Muscle of leg (tissue), 11 donors: ENCODE data around the gene PGPEP1. TPM values are rescaled to one million over a fixed set of nuclear protein-coding genes. Genes with fewer than 3 reads are reported as not detected.
A peak's percentile ranks its signal among the peaks of the same experiment; 100 is the strongest.

Experiments used
- DNase-seq: peaks from one replicate; pipeline ENCODE4 v3.0.0; 2013
- H3K27ac ChIP-seq: one replicate; pipeline ENCODE4 v1.5.1; 2013; ENCODE audit warnings: mild to moderate bottlenecking, low read length, control low read depth
- H3K27me3 ChIP-seq: one replicate; pipeline ENCODE4 v1.6.1; 2013; ENCODE audit warnings: low read length; ENCODE audit not compliant: control insufficient read depth, insufficient read depth
- H3K36me3 ChIP-seq: one replicate; pipeline ENCODE4 v1.6.1; 2013; ENCODE audit warnings: low read length; ENCODE audit not compliant: control insufficient read depth, insufficient read depth
- H3K4me1 ChIP-seq: one replicate; pipeline ENCODE4 v1.6.1; 2013; ENCODE audit warnings: low read length; ENCODE audit not compliant: control insufficient read depth, insufficient read depth
- H3K4me3 ChIP-seq: one replicate; pipeline ENCODE4 v1.5.1; 2013; ENCODE audit warnings: low read length, control low read depth
- H3K9me3 ChIP-seq: replicated peaks from 2 replicates; pipeline ENCODE4 v1.6.1; 2013; ENCODE audit warnings: low read depth, low read length; ENCODE audit not compliant: control insufficient read depth
- WGBS: methylation state at CpG from one replicate; pipeline ENCODE4 v1.1.5; 2013; ENCODE audit warnings: missing lambda C conversion rate; ENCODE audit not compliant: insufficient coverage; 5-methylcytosine and 5-hydroxymethylcytosine counted together
- polyA plus RNA-seq, 8 donors: library from polyadenylated mRNA; unstranded; fragments of 120-200 nt; gene quantifications; one replicate each; pipeline versions ENCODE4 v1.2.1 to v1.2.3, GENCODE V29; 2013; ENCODE audit warnings: inconsistent platforms in 1 of 8, low replicate concordance in 1 of 8; ENCODE audit not compliant: insufficient read length in 8 of 8, insufficient read depth in 1 of 8
- total RNA-seq: library from RNA; stranded (reverse); fragments of 120-200 nt; gene quantifications from one replicate; pipeline ENCODE4 v1.2.4, GENCODE V29; 2013

PGPEP1 gene
- total and polyA plus RNA-seq, 9 donors, result 7.7 to 14.9 (median 9.5) TPM

- WGBS, result 8% methylated on average over 2 of the region's 4 CpGs
- no peak overlapping the region for H3K4me3 ChIP-seq
These were observed 43.1 kb upstream of the PGPEP1 start for GRCh38 chr19:18297308-18297707.

DNA sequence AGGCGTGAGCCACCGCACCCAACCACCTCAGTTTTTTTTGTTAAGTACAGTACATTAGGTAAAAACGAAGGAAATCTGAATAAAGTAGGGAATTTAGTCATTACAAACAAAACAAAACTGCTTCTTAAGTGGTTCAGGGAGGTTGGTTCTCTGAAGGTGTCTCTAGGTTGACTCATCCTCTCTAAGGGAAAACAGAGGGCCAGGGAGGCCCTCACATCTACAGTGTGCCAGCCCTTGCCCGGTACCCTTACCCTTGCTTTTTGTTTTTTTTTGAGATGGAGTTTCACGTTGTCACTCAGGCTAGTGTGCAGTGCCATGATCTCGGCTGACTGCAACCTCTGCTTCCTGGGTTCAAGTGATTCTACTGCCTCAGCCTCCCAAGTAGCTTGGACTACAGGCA lies 41.8 kb upstream of the PGPEP1 start:
- H3K9me3 ChIP-seq, result no peaks in the 10 kb centered on the region
- H3K27me3 ChIP-seq, result no peaks in the 10 kb centered on the region
- H3K27ac ChIP-seq, result no peak overlapping the region
- peaks cover 22% of the 10 kb centered on the region for H3K4me1 ChIP-seq
- no peaks in the 10 kb centered on the region for H3K36me3 ChIP-seq
- no peak overlapping the region for H3K4me3 ChIP-seq
- 69% methylated on average over 3 of the region's 6 CpGs for WGBS
- DNase-seq, result no peak

More at GRCh38 chr19:18297308-18297707, 43.1 kb upstream of the PGPEP1 start:
- no peaks in the 10 kb centered on the region for H3K36me3 ChIP-seq
- no peak for DNase-seq
- H3K27me3 ChIP-seq, result no peaks in the 10 kb centered on the region
- peaks cover 25% of the 10 kb centered on the region for H3K4me1 ChIP-seq
- H3K9me3 ChIP-seq, result no peaks in the 10 kb centered on the region
- H3K27ac ChIP-seq, result no peak overlapping the region

GRCh38 chr19:18299654-18300053 lies 40.7 kb upstream of the PGPEP1 start:
- no peaks in the 10 kb centered on the region for H3K9me3 ChIP-seq
- H3K36me3 ChIP-seq, result no peaks in the 10 kb centered on the region
- peaks cover 32% of the 10 kb centered on the region for H3K4me1 ChIP-seq
- no peak overlapping the region for H3K27ac ChIP-seq
- no peak for DNase-seq
- no peak overlapping the region for H3K4me3 ChIP-seq
- no peaks in the 10 kb centered on the region for H3K27me3 ChIP-seq
- no CpG with 5 or more reads among the region's 9 CpGs for WGBS

- no peaks in the 10 kb centered on the region for H3K27me3 ChIP-seq
- peak overlapping the region; percentile 65 for H3K27ac ChIP-seq
- no peak overlapping the region for H3K4me3 ChIP-seq
- peaks cover 45% of the 10 kb centered on the region for H3K4me1 ChIP-seq
- DNase-seq, result peak; percentile 81
- H3K36me3 ChIP-seq, result peaks cover 3% of the 10 kb centered on the region
- WGBS, result 42% methylated on average over 13 of the region's 18 CpGs
- H3K9me3 ChIP-seq, result no peaks in the 10 kb centered on the region
These were observed 39.3 kb upstream of the PGPEP1 start for GRCh38 chr19:18300930-18301717.

- peak; percentile 5 for DNase-seq
- no peaks in the 10 kb centered on the region for H3K9me3 ChIP-seq
- 75% methylated on average over 3 of the region's 4 CpGs for WGBS
- H3K27ac ChIP-seq, result no peak overlapping the region
- no peaks in the 10 kb centered on the region for H3K27me3 ChIP-seq
- no peak overlapping the region for H3K4me3 ChIP-seq
- peaks cover 51% of the 10 kb centered on the region for H3K4me1 ChIP-seq
- peaks cover 8% of the 10 kb centered on the region for H3K36me3 ChIP-seq
These were observed 38.7 kb upstream of the PGPEP1 start for GRCh38 chr19:18301718-18302111.

DNA sequence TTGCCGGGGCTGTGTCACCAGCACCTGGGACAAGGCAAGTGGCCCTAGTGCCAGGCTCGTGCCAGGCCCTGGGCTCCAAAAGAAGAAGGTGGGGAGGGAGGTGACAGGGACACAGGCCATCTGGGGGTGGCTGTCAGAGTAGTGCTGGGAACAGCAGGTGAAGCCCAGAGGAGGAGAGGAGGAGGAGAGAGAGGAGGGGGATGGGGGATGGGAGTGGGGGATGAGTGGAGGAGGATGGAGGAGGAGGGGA lies 36.3 kb upstream of the PGPEP1 start:
- H3K27ac ChIP-seq, result peak overlapping the region; percentile 99
- peaks cover 52% of the 10 kb centered on the region for H3K4me1 ChIP-seq
- WGBS, result 7% methylated on average over 2 of the region's 2 CpGs
- no peak for DNase-seq
- H3K36me3 ChIP-seq, result peaks cover 32% of the 10 kb centered on the region
- H3K9me3 ChIP-seq, result no peaks in the 10 kb centered on the region
- H3K27me3 ChIP-seq, result no peaks in the 10 kb centered on the region
- H3K4me3 ChIP-seq, result peak overlapping the region; percentile 44

DNA sequence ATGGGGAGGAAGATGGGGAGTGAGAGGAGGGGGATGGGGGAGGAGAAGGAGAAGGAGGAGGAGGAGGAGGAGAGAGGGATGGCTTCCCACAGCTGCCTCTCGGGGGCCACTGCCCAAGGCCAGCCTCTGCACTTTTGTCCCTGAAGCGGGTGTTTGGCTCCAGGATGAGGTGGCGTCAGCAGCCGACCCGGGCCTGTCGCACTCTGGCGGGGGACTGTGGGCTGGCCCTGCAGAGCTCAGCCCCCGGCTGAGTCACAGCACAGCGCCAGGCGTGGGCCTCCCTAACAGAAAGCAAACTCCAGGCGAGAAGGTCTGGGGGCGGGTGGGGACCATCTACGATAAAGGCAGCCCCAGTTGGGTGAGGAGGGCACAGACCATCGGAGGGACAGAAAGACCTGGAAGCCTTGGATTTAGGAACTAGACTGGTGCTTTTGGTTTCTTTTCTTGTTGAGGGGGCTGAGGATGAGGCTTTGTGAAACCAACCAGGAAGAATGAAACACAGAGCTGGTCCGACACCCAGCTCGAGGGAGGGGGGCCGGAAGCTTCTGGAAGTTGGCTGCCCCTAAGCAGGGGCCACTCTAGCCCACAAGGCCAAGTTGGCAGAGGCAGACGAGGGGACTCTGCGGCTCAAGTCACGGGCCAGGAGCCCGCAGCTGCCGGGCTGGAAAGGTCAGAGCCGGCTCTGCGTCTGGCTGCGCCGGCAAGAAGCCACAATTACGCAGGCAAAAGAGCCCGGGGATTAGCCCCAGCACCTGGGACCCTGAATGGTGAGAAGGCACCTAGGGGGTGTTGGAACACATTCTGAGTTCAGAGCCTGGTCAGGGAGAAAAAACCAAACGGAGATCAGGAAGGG lies 35.7 kb upstream of the PGPEP1 start:
- peak; percentile 93 for DNase-seq
- H3K4me1 ChIP-seq, result peaks cover 52% of the 10 kb centered on the region
- H3K4me3 ChIP-seq, result peak overlapping the region; percentile 44
- peak overlapping the region; percentile 99 for H3K27ac ChIP-seq
- under 1% methylated on average over 27 of the region's 29 CpGs for WGBS
- H3K27me3 ChIP-seq, result no peaks in the 10 kb centered on the region
- peaks cover 38% of the 10 kb centered on the region for H3K36me3 ChIP-seq
- no peaks in the 10 kb centered on the region for H3K9me3 ChIP-seq

GRCh38 chr19:18306209-18306887 lies 34.0 kb upstream of the PGPEP1 start:
- DNase-seq, result peak; percentile 14
- H3K36me3 ChIP-seq, result peaks cover 54% of the 10 kb centered on the region
- peak overlapping the region; percentile 51 for H3K27ac ChIP-seq
- 90% methylated on average over 17 of the region's 26 CpGs for WGBS
- peaks cover 51% of the 10 kb centered on the region for H3K4me1 ChIP-seq
- no peaks in the 10 kb centered on the region for H3K27me3 ChIP-seq
- H3K9me3 ChIP-seq, result no peaks in the 10 kb centered on the region
- H3K4me3 ChIP-seq, result no peak overlapping the region

- peak; percentile 28 for DNase-seq
- Histone ChIP-seq H3K27me3 (no peaks in the 10 kb centered on the region), H3K4me1 (peaks cover 52% of the 10 kb centered on the region), H3K36me3 (peaks cover 59% of the 10 kb centered on the region), H3K9me3 (no peaks in the 10 kb centered on the region), H3K27ac (peak overlapping the region; percentile 51), H3K4me3 (no peak overlapping the region)
- 70% methylated on average over 10 of the region's 14 CpGs for WGBS
These were observed 33.5 kb upstream of the PGPEP1 start for GRCh38 chr19:18306888-18307260.

GRCh38 chr19:18307271-18307681 lies 33.1 kb upstream of the PGPEP1 start:
- H3K36me3 ChIP-seq, result peaks cover 63% of the 10 kb centered on the region
- no peaks in the 10 kb centered on the region for H3K27me3 ChIP-seq
- 89% methylated on average over 15 of the region's 19 CpGs for WGBS
- H3K4me3 ChIP-seq, result no peak overlapping the region
- peaks cover 56% of the 10 kb centered on the region for H3K4me1 ChIP-seq
- H3K27ac ChIP-seq, result no peak overlapping the region
- H3K9me3 ChIP-seq, result no peaks in the 10 kb centered on the region
- DNase-seq, result no peak
